SK-N-MC (cell line): ENCODE measurements around the gene GNAQ.

ENCODE experiments used
- EZH2 ChIP-seq: fragments of 200-600 bp; sonication (generic); IDR thresholded peaks from one replicate; pipeline ENCODE4 v1.6.1; 2017; ENCODE audit warnings: antibody characterized with exemption
- POLR2AphosphoS5 ChIP-seq: IDR thresholded peaks from 2 replicates; pipeline ENCODE4 v1.6.1; 2012; ENCODE audit warnings: mild to moderate bottlenecking, low read depth, low read length, borderline replicate concordance

DNA sequence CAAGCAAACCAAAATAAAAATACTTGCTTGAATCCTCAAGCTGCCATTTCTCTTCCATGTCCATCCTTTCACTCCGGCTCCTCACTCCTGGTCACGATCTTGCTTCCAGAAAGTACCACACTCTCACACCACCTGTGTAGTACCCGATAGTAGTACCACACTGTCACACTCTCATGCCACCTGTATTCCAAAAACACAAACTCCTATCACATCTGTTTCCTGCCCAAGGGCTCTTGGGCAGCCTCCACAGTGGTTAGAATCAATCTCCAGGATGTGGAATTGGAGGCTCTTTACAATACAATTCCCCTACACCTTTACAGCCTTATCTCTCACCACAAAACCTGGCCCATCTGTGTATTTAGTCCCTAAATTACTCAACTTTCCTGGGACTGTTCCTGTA lies 130.6 kb downstream of the GNAQ start:
- TF ChIP-seq POLR2AphosphoS5: no peak
- TF ChIP-seq EZH2: no peak
